Hepatocyte (in vitro differentiated cells): ENCODE data around the gene TELO2. TPM values are rescaled to one million over a fixed set of nuclear protein-coding genes. Genes with fewer than 3 reads are reported as not detected.

ENCODE experiments used
- DNase-seq: peaks from one replicate; pipeline ENCODE4 v3.0.0-alpha.2; 2016; ENCODE audit warnings: low spot score
- H2AFZ ChIP-seq: fragments of 200-600 bp; sonication (generic); 2 replicates; pipeline ENCODE4 v1.6.0; 2016; ENCODE audit warnings: antibody characterized with exemption, mild to moderate bottlenecking
- H3K27ac ChIP-seq: fragments of 200-600 bp; sonication (generic); 2 replicates; pipeline ENCODE4 v1.5.1; 2016; ENCODE audit warnings: mild to moderate bottlenecking
- H3K27me3 ChIP-seq: fragments of 200-600 bp; sonication (generic); 2 replicates; pipeline ENCODE4 v1.6.1; 2016
- H3K36me3 ChIP-seq: fragments of 200-600 bp; sonication (generic); replicated peaks from 2 replicates; pipeline ENCODE4 v1.5.1; 2016; ENCODE audit warnings: low read depth; ENCODE audit not compliant: insufficient read depth
- H3K4me1 ChIP-seq: fragments of 200-600 bp; sonication (generic); 2 replicates; pipeline ENCODE4 v1.5.1; 2016; ENCODE audit warnings: mild to moderate bottlenecking, moderate library complexity; ENCODE audit not compliant: insufficient read depth
- H3K4me2 ChIP-seq: fragments of 200-600 bp; sonication (generic); 2 replicates; pipeline ENCODE4 v1.6.0; 2016
- H3K4me3 ChIP-seq: fragments of 200-600 bp; sonication (generic); 2 replicates; pipeline ENCODE4 v1.5.1; 2016; ENCODE audit warnings: mild to moderate bottlenecking
- H3K79me2 ChIP-seq: fragments of 200-600 bp; sonication (generic); 2 replicates; pipeline ENCODE4 v1.6.0; 2017; ENCODE audit warnings: mild to moderate bottlenecking
- H3K9me2 ChIP-seq: fragments of 200-600 bp; sonication (generic); replicated peaks from 2 replicates; pipeline ENCODE4 v1.6.0; 2017; ENCODE audit warnings: mild to moderate bottlenecking; ENCODE audit not compliant: insufficient read depth
- H3K9me3 ChIP-seq: fragments of 200-600 bp; sonication (generic); 2 replicates; pipeline ENCODE4 v1.5.1; 2016; ENCODE audit warnings: low read depth, mild to moderate bottlenecking
- H4K20me1 ChIP-seq: fragments of 200-600 bp; sonication (generic); 2 replicates; pipeline ENCODE4 v1.6.0; 2016; ENCODE audit warnings: mild to moderate bottlenecking; ENCODE audit not compliant: insufficient read depth, poor library complexity, severe bottlenecking
- EZH2 ChIP-seq: fragments of 200-600 bp; sonication (generic); IDR thresholded peaks from 2 replicates; pipeline ENCODE4 v1.6.1; 2016; ENCODE audit warnings: antibody characterized with exemption, mild to moderate bottlenecking, borderline replicate concordance
- EZH2phosphoT487 ChIP-seq: fragments of 200-600 bp; sonication (generic); IDR thresholded peaks from one replicate; pipeline ENCODE4 v1.6.1; 2018; ENCODE audit warnings: antibody characterized with exemption, mild to moderate bottlenecking, low read depth, moderate library complexity; ENCODE audit not compliant: unreplicated experiment, severe bottlenecking
- WGBS: methylation state at CpG from one replicate; pipeline ENCODE4 v1.1.6; 2016; ENCODE audit warnings: low lambda C conversion rate; ENCODE audit errors: missing lambda C conversion rate; 5-methylcytosine and 5-hydroxymethylcytosine counted together
- polyA plus RNA-seq: library from polyadenylated mRNA; unstranded; fragments of >200 nt; fragmentation: Nextera tagmentation; extraction: Ambion mirVana; gene quantifications from 2 replicates; pipeline ENCODE4 v1.2.1, GENCODE V29; 2016
- total RNA-seq: library from RNA; depleted of rRNA; stranded (reverse); fragments of >200 nt; gene quantifications from 2 replicates; pipeline ENCODE4 v1.2.3, GENCODE V29; 2014
- TF ChIP-seq, protein P1 (sequence below): fragments of 200-600 bp; sonication (generic); IDR thresholded peaks from 2 replicates; pipeline ENCODE4 v1.5.1; 2016; ENCODE audit warnings: antibody characterized with exemption, mild to moderate bottlenecking; ENCODE audit not compliant: poor library complexity

The TELO2 gene
- total and polyA plus RNA-seq, 2 experiments from 2014 or later: 22.8 to 50.9 TPM

GRCh38 chr16:1447965-1448364 lies 45.2 kb upstream of the TELO2 start:
- Histone ChIP-seq H3K79me2 (no peaks in the 10 kb centered on the region), H4K20me1 (no peaks in the 10 kb centered on the region), H3K4me1 (no peaks in the 10 kb centered on the region), H3K27ac (no peak overlapping the region), H3K4me2 (no peak overlapping the region), H3K9me2 (no peaks in the 10 kb centered on the region), H3K9me3 (no peaks in the 10 kb centered on the region), H2AFZ (no peak overlapping the region), H3K4me3 (no peak overlapping the region), H3K27me3 (no peaks in the 10 kb centered on the region), H3K36me3 (no peaks in the 10 kb centered on the region)
- TF ChIP-seq EZH2: no peak
- TF ChIP-seq, protein P1, sequence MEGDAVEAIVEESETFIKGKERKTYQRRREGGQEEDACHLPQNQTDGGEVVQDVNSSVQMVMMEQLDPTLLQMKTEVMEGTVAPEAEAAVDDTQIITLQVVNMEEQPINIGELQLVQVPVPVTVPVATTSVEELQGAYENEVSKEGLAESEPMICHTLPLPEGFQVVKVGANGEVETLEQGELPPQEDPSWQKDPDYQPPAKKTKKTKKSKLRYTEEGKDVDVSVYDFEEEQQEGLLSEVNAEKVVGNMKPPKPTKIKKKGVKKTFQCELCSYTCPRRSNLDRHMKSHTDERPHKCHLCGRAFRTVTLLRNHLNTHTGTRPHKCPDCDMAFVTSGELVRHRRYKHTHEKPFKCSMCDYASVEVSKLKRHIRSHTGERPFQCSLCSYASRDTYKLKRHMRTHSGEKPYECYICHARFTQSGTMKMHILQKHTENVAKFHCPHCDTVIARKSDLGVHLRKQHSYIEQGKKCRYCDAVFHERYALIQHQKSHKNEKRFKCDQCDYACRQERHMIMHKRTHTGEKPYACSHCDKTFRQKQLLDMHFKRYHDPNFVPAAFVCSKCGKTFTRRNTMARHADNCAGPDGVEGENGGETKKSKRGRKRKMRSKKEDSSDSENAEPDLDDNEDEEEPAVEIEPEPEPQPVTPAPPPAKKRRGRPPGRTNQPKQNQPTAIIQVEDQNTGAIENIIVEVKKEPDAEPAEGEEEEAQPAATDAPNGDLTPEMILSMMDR: no peak
- no peak for TF ChIP-seq EZH2phosphoT487
- no peak for DNase-seq
- 94% methylated on average over 11 of the region's 11 CpGs for WGBS

DNA sequence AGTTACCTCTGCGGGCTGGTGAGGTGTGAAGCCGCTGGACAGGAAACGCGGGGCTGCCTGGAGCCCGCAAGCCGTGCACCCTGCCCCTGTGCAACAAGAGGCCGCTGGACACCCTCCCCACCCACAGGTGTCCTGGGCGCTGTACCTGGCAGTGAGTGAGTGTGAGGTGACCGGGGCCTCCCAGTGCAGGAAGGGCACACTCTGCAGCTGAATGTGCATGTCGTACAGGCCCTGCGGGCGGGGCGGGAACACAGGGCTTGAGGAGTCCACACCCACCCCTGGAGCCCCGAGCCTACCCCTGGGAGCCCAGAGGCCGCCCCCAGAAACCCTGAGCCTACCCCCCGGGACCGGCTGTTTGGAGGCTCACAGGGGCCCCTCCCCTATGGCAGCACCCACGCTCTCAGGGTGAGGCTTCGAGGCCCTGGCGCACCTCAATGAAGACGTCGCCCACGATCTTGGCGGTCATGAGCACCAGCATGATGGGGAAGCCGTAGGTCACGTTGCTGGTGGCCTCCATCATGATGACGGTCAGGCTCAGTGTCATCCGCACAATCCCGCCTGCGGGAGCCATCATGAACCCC lies 44.5 kb upstream of the TELO2 start:
- no peaks in the 10 kb centered on the region for H4K20me1 ChIP-seq
- no peak overlapping the region for H3K4me3 ChIP-seq
- no peaks in the 10 kb centered on the region for H3K9me3 ChIP-seq
- H3K27ac ChIP-seq: no peak overlapping the region
- H3K79me2 ChIP-seq: no peaks in the 10 kb centered on the region
- no peak overlapping the region for H3K4me2 ChIP-seq
- no peak overlapping the region for H2AFZ ChIP-seq
- DNase-seq: no peak
- TF ChIP-seq EZH2: no peak
- TF ChIP-seq EZH2phosphoT487: no peak
- TF ChIP-seq, protein P1: no peak
- H3K27me3 ChIP-seq: no peaks in the 10 kb centered on the region
- H3K9me2 ChIP-seq: no peaks in the 10 kb centered on the region
- no peaks in the 10 kb centered on the region for H3K4me1 ChIP-seq
- WGBS: 98% methylated on average over 16 of the region's 30 CpGs
- no peaks in the 10 kb centered on the region for H3K36me3 ChIP-seq

- no peaks in the 10 kb centered on the region for H4K20me1 ChIP-seq
- WGBS: 98% methylated on average over 25 of the region's 25 CpGs
- no peaks in the 10 kb centered on the region for H3K27me3 ChIP-seq
- TF ChIP-seq, protein P1: no peak
- TF ChIP-seq EZH2phosphoT487 (no peak), EZH2 (no peak)
- H3K9me2 ChIP-seq: no peaks in the 10 kb centered on the region
- H3K4me3 ChIP-seq: no peak overlapping the region
- no peak overlapping the region for H3K4me2 ChIP-seq
- H2AFZ ChIP-seq: no peak overlapping the region
- H3K9me3 ChIP-seq: no peaks in the 10 kb centered on the region
- H3K4me1 ChIP-seq: no peaks in the 10 kb centered on the region
- no peak for DNase-seq
- H3K27ac ChIP-seq: no peak overlapping the region
- no peaks in the 10 kb centered on the region for H3K79me2 ChIP-seq
- no peaks in the 10 kb centered on the region for H3K36me3 ChIP-seq
Observed at GRCh38 chr16:1449201-1449788, 43.9 kb upstream of the TELO2 start.
